ENCODE measurements around the gene SART3. TPM values are rescaled to one million over a fixed set of nuclear protein-coding genes. Genes with fewer than 3 reads are reported as not detected.

SART3 gene
- total and polyA plus RNA-seq, 2 of the 4 experiments (the other 2 are of a cell fraction), result 22.6 to 37.8 TPM

DNA sequence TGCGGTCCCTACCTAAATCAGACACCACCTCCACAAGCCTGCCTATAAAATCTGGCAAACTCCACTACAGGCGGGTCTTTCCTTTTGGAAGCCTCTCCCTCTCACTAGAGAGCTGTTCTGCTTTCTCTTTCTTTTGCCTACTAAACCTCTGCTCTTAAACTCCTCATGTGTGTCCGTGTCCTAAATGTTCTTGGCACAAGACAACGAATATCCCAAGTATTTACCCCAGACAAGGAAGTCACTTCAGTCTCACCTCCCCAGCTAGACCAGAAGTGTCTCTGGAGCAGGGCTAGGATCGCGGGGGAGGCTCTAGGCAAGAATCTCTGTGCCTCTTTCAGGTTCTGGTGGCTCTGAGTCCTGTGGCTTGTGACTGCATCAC lies 83.1 kb downstream of the SART3 start:
- H3K4me1 ChIP-seq (ENCODE audit: control insufficient read depth, insufficient read depth, low read length), result no peaks in the 10 kb centered on the region
- DNase-seq (no peak), ATAC-seq (ENCODE audit: low read depth) (no peak)
- no peaks in the 10 kb centered on the region for H4K20me1 ChIP-seq (ENCODE audit: insufficient read depth, low read length)
- H3K18ac ChIP-seq (ENCODE audit: low read depth, low read length), result no peak overlapping the region
- dilution Hi-C loops (cut with HindIII; ENCODE audit: low sequenced_read_pairs, unreplicated experiment), result no loop called here
- no peaks in the 10 kb centered on the region for H3K36me3 ChIP-seq (ENCODE audit: control insufficient read depth, insufficient read depth, low read length)
- intact Hi-C loops (cut with micrococcal nuclease), result no loop called here
- no peak overlapping the region for H3K14ac ChIP-seq (replicated peaks; ENCODE audit: low read depth, low read length)
- H3K27ac ChIP-seq (ENCODE audit: insufficient read depth, low read length), result no peak overlapping the region
- H3K9me1 ChIP-seq (ENCODE audit: insufficient read depth, low read length), result no peaks in the 10 kb centered on the region
- no peaks in the 10 kb centered on the region for H3K9me3 ChIP-seq (ENCODE audit: control insufficient read depth, insufficient read depth, low read length)
- no peak overlapping the region for H4K91ac ChIP-seq (ENCODE audit: insufficient read depth, low read depth, low read length)
- no peak overlapping the region for H3K4me3 ChIP-seq (ENCODE audit: insufficient read depth, low read depth, low read length)
- H3K4me2 ChIP-seq (ENCODE audit: low read depth, low read length), result no peak overlapping the region
- no peak overlapping the region for H2BK20ac ChIP-seq (ENCODE audit: low read depth, low read length)
- POLR2A ChIA-PET (ENCODE audit: unreplicated experiment), result no interaction called here
- no peak overlapping the region for H4K5ac ChIP-seq (ENCODE audit: low read depth, low read length)
- no peaks in the 10 kb centered on the region for H3K79me1 ChIP-seq (ENCODE audit: low read depth in 1 of 2, low read length in 2 of 2)
- no peak overlapping the region for H3K4ac ChIP-seq (ENCODE audit: low read depth, low read length)
- no peak overlapping the region for H3K23ac ChIP-seq (ENCODE audit: low read depth, low read length)
- WGBS, 2 experiments (ENCODE audit: extremely low coverage in 2 of 2, insufficient read length in 1 of 2), result 40% methylated on average over 1 of the region's 6 CpGs; no CpG with 5 or more reads in 1 of the 2 experiments
- no peak overlapping the region for H2BK15ac ChIP-seq (ENCODE audit: low read depth, low read length)
- H4K8ac ChIP-seq (ENCODE audit: low read depth in 2 of 2, low read length in 2 of 2), result no peak overlapping the region
- in situ Hi-C loops (cut with MboI; ENCODE audit: low sequenced_read_pairs), result no loop called here
- H3K9ac ChIP-seq (ENCODE audit: low read depth, low read length), result no peak overlapping the region
- CTCF ChIA-PET, result no interaction called here
- H3K56ac ChIP-seq (ENCODE audit: extremely low read depth, insufficient read depth, low read length), result no peak overlapping the region
- no peak overlapping the region for H2BK5ac ChIP-seq (ENCODE audit: low read depth, low read length, poor library complexity, severe bottlenecking)
- H2BK120ac ChIP-seq (ENCODE audit: low read depth, low read length), result no peak overlapping the region
- H2AFZ ChIP-seq (replicated peaks; ENCODE audit: low read length, poor library complexity), result no peak overlapping the region
- H2AK5ac ChIP-seq (ENCODE audit: low read depth, low read length), result no peak overlapping the region
- TF ChIP-seq BHLHE40 (IDR thresholded peaks at IDR 0.05; ENCODE audit: low read depth, low read length) (no peak), RCOR1 (IDR thresholded peaks at IDR 0.05; ENCODE audit: insufficient replicate concordance, low read length) (no peak), POLR2A (IDR thresholded peaks at IDR 0.05; ENCODE audit: low read depth, low read length) (no peak), RAD21 (IDR thresholded peaks at IDR 0.05; ENCODE audit: low read length) (no peak), MXI1 (IDR thresholded peaks at IDR 0.05; ENCODE audit: borderline replicate concordance, low read depth, low read length) (no peak), CHD1 (IDR thresholded peaks at IDR 0.05; ENCODE audit: low read depth, low read length) (no peak), MAZ (IDR thresholded peaks at IDR 0.05; ENCODE audit: borderline replicate concordance, low read depth, low read length) (no peak), MAFK (IDR thresholded peaks at IDR 0.05; ENCODE audit: low read depth, low read length) (no peak), RFX5 (IDR thresholded peaks at IDR 0.05; ENCODE audit: low read depth, low read length) (no peak), FOS (IDR thresholded peaks at IDR 0.05; ENCODE audit: low read depth, low read length) (no peak), SMC3 (IDR thresholded peaks at IDR 0.05; ENCODE audit: low read depth, low read length) (no peak), CEBPB (IDR thresholded peaks at IDR 0.05; ENCODE audit: low read depth, low read length) (no peak), NFE2L2 (IDR thresholded peaks at IDR 0.05; ENCODE audit: low read depth, low read length) (no peak)
- TF ChIP-seq, protein P1, sequence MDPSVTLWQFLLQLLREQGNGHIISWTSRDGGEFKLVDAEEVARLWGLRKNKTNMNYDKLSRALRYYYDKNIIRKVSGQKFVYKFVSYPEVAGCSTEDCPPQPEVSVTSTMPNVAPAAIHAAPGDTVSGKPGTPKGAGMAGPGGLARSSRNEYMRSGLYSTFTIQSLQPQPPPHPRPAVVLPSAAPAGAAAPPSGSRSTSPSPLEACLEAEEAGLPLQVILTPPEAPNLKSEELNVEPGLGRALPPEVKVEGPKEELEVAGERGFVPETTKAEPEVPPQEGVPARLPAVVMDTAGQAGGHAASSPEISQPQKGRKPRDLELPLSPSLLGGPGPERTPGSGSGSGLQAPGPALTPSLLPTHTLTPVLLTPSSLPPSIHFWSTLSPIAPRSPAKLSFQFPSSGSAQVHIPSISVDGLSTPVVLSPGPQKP (IDR thresholded peaks at IDR 0.05; ENCODE audit: borderline replicate concordance, low read depth, low read length), result no peak
- TF ChIP-seq, protein P2, sequence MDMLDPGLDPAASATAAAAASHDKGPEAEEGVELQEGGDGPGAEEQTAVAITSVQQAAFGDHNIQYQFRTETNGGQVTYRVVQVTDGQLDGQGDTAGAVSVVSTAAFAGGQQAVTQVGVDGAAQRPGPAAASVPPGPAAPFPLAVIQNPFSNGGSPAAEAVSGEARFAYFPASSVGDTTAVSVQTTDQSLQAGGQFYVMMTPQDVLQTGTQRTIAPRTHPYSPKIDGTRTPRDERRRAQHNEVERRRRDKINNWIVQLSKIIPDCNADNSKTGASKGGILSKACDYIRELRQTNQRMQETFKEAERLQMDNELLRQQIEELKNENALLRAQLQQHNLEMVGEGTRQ (IDR thresholded peaks at IDR 0.05; ENCODE audit: low read depth, low read length), result no peak
- TF ChIP-seq, protein P3, sequence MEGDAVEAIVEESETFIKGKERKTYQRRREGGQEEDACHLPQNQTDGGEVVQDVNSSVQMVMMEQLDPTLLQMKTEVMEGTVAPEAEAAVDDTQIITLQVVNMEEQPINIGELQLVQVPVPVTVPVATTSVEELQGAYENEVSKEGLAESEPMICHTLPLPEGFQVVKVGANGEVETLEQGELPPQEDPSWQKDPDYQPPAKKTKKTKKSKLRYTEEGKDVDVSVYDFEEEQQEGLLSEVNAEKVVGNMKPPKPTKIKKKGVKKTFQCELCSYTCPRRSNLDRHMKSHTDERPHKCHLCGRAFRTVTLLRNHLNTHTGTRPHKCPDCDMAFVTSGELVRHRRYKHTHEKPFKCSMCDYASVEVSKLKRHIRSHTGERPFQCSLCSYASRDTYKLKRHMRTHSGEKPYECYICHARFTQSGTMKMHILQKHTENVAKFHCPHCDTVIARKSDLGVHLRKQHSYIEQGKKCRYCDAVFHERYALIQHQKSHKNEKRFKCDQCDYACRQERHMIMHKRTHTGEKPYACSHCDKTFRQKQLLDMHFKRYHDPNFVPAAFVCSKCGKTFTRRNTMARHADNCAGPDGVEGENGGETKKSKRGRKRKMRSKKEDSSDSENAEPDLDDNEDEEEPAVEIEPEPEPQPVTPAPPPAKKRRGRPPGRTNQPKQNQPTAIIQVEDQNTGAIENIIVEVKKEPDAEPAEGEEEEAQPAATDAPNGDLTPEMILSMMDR (conservative IDR thresholded peaks at IDR 0.05; ENCODE audit: low read depth, low read length), result no peak
- H3K27me3 ChIP-seq (ENCODE audit: control insufficient read depth, insufficient read depth, low read length), result no peaks in the 10 kb centered on the region
- H2AK9ac ChIP-seq (replicated peaks; ENCODE audit: low read depth, low read length, poor library complexity), result no peak overlapping the region
- no TSS peak for BruUV-seq (replicated peaks)

Data from IMR-90 (cell line).